HepG2 (cell line): ENCODE data around the gene TMC2. TPM values are rescaled to one million over a fixed set of nuclear protein-coding genes. Genes with fewer than 3 reads are reported as not detected.
A peak's percentile ranks its signal among the peaks of the same experiment; 100 is the strongest.

Experiments used
- ARID2 ChIP-seq: sonication (generic); formaldehyde crosslinking; IDR thresholded peaks from 2 replicates; pipeline ENCODE4 v1.8.1; 2022; ENCODE audit warnings: mild to moderate bottlenecking, missing genetic modification reagents, borderline replicate concordance
- ATM ChIP-seq: fragments of 450-650 bp; IDR thresholded peaks from 2 replicates; pipeline ENCODE4 v1.7.1; 2017; ENCODE audit warnings: mild to moderate bottlenecking, borderline replicate concordance
- HDAC6 ChIP-seq: fragments of 200-600 bp; sonication (generic); IDR thresholded peaks from 2 replicates; pipeline ENCODE4 v1.7.0; 2017; ENCODE audit warnings: mild to moderate bottlenecking, antibody characterized with exemption, low read length, low read depth
- LCORL ChIP-seq, 2 experiments: fragments of 450-650 bp in 1 of 2; sonication (generic) in 1 of 2; formaldehyde crosslinking in 1 of 2; IDR thresholded peaks; 2 replicates each; pipeline versions ENCODE4 v1.5.0 to v1.6.1; 2017 to 2020; ENCODE audit warnings: antibody characterized with exemption in 1 of 2, missing genetic modification reagents in 1 of 2
- MED8 ChIP-seq: sonication (generic); formaldehyde crosslinking; IDR thresholded peaks from 2 replicates; pipeline ENCODE4 v1.8.1; 2023; ENCODE audit warnings: mild to moderate bottlenecking, missing genetic modification reagents; ENCODE audit not compliant: insufficient replicate concordance
- MTF1 ChIP-seq: sonication (generic); formaldehyde crosslinking; IDR thresholded peaks from 2 replicates; pipeline ENCODE4 v1.5.0; 2020; ENCODE audit warnings: missing genetic modification reagents
- NFIC ChIP-seq: IDR thresholded peaks from 2 replicates; pipeline ENCODE4 v1.6.1; 2012; ENCODE audit warnings: mild to moderate bottlenecking, low read length, inconsistent platforms
- STAT5B ChIP-seq: sonication (generic); formaldehyde crosslinking; IDR thresholded peaks from 2 replicates; pipeline ENCODE4 v1.4.0; 2020; ENCODE audit warnings: missing genetic modification reagents
- SUZ12 ChIP-seq: fragments of 150-350 bp; IDR thresholded peaks from 2 replicates; pipeline ENCODE4 v1.6.1; 2014; ENCODE audit warnings: low read depth, low read length
- ZNF253 ChIP-seq: sonication (generic); formaldehyde crosslinking; IDR thresholded peaks from 2 replicates; pipeline ENCODE4 v1.8.0; 2022; ENCODE audit warnings: mild to moderate bottlenecking, missing genetic modification reagents, borderline replicate concordance
- ZNF451 ChIP-seq: sonication (generic); formaldehyde crosslinking; IDR thresholded peaks from 2 replicates; pipeline ENCODE4 v1.5.0; 2020; ENCODE audit warnings: mild to moderate bottlenecking, missing genetic modification reagents
- ZNF563 ChIP-seq: sonication (generic); formaldehyde crosslinking; IDR thresholded peaks from 2 replicates; pipeline ENCODE4 v1.8.0; 2022; ENCODE audit warnings: mild to moderate bottlenecking, moderate library complexity, missing genetic modification reagents
- ZNF781 ChIP-seq: sonication (generic); formaldehyde crosslinking; IDR thresholded peaks from 2 replicates; pipeline ENCODE4 v1.5.1; 2020; ENCODE audit warnings: borderline replicate concordance, mild to moderate bottlenecking, missing genetic modification reagents; ENCODE audit errors: not compliant biosample characterization
- ZNF883 ChIP-seq: sonication (generic); formaldehyde crosslinking; IDR thresholded peaks from 2 replicates; pipeline ENCODE4 v1.5.1; 2020; ENCODE audit warnings: mild to moderate bottlenecking, missing genetic modification reagents; ENCODE audit errors: not compliant biosample characterization
- polyA plus RNA-seq, 8 experiments: library from polyadenylated mRNA; depleted of rRNA in 3 of 8; stranded (reverse) in 7 of 8; unstranded in 1 of 8; fragments of >200 nt; fragmentation: Illumina TruSeq in 4 of 8; extraction: Trizol in 4 of 8; gene quantifications; 2 replicates each; pipeline versions ENCODE4 v1.2.1 to v1.2.3, GENCODE V29; 2011 to 2016; ENCODE audit warnings: low read depth in 4 of 8, missing spikeins in 1 of 8, mixed read lengths in 1 of 8; ENCODE audit not compliant: insufficient read depth in 1 of 8
- total RNA-seq, 5 experiments: library from RNA; depleted of rRNA; stranded (reverse); fragments of >200 nt; fragmentation: Illumina TruSeq; extraction: Trizol; gene quantifications; 2 replicates each; pipeline ENCODE4 v1.2.3, GENCODE V29; 2016; ENCODE audit warnings: low read depth in 1 of 5
- TF ChIP-seq, protein P1 (sequence below): sonication (generic); formaldehyde crosslinking; IDR thresholded peaks from 2 replicates; pipeline ENCODE4 v1.5.0; 2020; ENCODE audit warnings: missing genetic modification reagents, mild to moderate bottlenecking, borderline replicate concordance
- TF ChIP-seq, protein P2 (sequence below): sonication (generic); formaldehyde crosslinking; IDR thresholded peaks from 2 replicates; pipeline ENCODE4 v1.8.1; 2023; ENCODE audit warnings: mild to moderate bottlenecking, missing genetic modification reagents
- TF ChIP-seq, protein P3 (sequence below): sonication (generic); formaldehyde crosslinking; IDR thresholded peaks from 2 replicates; pipeline ENCODE4 v1.9.0; 2021; ENCODE audit warnings: missing genetic modification reagents, mild to moderate bottlenecking, borderline replicate concordance
- TF ChIP-seq, protein P4 (sequence below): sonication (generic); formaldehyde crosslinking; IDR thresholded peaks from 2 replicates; pipeline ENCODE4 v1.5.1; 2020; ENCODE audit warnings: mild to moderate bottlenecking, missing genetic modification reagents, borderline replicate concordance

The TMC2 gene
- total and polyA plus RNA-seq, 2 of the 13 experiments (the other 11 are each of a cell fraction or from before 2014, with no cell fraction given) = not detected

DNA sequence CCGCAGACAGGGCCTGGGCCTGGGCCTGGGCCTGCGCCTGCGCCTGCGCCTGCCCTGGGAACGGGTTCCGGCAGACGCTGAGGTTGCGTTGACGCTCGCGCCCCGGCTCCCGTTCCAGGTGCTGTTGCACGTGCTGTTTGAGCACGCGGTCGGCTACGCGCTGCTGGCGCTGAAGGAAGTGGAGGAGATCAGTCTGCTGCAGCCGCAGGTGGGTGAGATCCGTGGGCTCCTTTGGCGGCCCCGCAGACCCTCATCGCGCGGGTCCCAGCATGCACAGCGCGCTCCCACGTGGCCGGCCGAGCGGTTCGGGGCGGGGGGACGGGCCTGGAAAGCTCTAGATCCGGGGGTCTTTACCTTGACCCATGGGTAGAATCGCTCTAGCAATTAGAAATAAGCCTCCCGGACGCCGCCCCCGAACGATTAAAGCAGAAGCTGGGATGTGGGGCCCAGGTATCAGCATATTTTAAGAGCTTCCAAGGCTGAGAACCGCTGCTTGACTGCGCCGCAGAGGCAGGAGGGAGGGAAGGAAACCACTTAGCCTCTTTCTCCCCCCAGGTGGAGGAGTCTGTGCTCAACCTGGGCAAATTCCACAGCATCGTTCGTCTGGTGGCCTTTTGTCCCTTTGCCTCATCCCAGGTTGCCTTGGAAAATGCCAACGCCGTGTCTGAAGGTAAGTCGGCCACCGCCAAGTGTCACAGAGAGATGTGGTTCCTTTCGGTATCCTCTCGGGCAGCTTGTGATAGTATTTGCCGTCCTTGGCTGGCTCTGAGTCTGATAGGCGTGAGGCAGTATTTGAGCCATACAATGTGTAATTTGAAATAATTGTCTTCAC, 116.6 kb downstream of the TMC2 start (continued):
- TF ChIP-seq, protein P1, sequence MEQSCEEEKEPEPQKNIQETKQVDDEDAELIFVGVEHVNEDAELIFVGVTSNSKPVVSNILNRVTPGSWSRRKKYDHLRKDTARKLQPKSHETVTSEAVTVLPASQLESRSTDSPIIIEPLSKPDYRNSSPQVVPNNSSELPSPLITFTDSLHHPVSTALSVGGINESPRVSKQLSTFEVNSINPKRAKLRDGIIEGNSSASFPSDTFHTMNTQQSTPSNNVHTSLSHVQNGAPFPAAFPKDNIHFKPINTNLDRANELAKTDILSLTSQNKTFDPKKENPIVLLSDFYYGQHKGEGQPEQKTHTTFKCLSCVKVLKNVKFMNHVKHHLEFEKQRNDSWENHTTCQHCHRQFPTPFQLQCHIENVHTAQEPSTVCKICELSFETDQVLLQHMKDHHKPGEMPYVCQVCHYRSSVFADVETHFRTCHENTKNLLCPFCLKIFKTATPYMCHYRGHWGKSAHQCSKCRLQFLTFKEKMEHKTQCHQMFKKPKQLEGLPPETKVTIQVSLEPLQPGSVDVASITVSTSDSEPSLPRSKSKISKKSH (CRISPR knock-in tag) = peak; percentile 84
- TF ChIP-seq, protein P2, sequence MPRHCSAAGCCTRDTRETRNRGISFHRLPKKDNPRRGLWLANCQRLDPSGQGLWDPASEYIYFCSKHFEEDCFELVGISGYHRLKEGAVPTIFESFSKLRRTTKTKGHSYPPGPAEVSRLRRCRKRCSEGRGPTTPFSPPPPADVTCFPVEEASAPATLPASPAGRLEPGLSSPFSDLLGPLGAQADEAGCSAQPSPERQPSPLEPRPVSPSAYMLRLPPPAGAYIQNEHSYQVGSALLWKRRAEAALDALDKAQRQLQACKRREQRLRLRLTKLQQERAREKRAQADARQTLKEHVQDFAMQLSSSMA = peak; percentile 88
- TF ChIP-seq ARID2 (CRISPR knock-in tag) = no peak
- TF ChIP-seq SUZ12 = peak; percentile 44
- TF ChIP-seq ATM = no peak
- no peak for TF ChIP-seq NFIC
- TF ChIP-seq, protein P3, sequence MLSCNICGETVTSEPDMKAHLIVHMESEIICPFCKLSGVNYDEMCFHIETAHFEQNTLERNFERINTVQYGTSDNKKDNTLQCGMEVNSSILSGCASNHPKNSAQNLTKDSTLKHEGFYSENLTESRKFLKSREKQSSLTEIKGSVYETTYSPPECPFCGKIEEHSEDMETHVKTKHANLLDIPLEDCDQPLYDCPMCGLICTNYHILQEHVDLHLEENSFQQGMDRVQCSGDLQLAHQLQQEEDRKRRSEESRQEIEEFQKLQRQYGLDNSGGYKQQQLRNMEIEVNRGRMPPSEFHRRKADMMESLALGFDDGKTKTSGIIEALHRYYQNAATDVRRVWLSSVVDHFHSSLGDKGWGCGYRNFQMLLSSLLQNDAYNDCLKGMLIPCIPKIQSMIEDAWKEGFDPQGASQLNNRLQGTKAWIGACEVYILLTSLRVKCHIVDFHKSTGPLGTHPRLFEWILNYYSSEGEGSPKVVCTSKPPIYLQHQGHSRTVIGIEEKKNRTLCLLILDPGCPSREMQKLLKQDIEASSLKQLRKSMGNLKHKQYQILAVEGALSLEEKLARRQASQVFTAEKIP (CRISPR knock-in tag) = no peak
- peak; percentile 94 for TF ChIP-seq ZNF781
- TF ChIP-seq MTF1 (CRISPR knock-in tag) = no peak; the same call in 1 of the 2 replicates
- TF ChIP-seq ZNF563 (CRISPR knock-in tag) = peak; percentile 85
- TF ChIP-seq STAT5B (CRISPR knock-in tag) = no peak
- peak; percentile 4 for TF ChIP-seq MED8 (CRISPR knock-in tag)
- peak; percentile 86 for TF ChIP-seq ZNF253
- TF ChIP-seq, protein P4, sequence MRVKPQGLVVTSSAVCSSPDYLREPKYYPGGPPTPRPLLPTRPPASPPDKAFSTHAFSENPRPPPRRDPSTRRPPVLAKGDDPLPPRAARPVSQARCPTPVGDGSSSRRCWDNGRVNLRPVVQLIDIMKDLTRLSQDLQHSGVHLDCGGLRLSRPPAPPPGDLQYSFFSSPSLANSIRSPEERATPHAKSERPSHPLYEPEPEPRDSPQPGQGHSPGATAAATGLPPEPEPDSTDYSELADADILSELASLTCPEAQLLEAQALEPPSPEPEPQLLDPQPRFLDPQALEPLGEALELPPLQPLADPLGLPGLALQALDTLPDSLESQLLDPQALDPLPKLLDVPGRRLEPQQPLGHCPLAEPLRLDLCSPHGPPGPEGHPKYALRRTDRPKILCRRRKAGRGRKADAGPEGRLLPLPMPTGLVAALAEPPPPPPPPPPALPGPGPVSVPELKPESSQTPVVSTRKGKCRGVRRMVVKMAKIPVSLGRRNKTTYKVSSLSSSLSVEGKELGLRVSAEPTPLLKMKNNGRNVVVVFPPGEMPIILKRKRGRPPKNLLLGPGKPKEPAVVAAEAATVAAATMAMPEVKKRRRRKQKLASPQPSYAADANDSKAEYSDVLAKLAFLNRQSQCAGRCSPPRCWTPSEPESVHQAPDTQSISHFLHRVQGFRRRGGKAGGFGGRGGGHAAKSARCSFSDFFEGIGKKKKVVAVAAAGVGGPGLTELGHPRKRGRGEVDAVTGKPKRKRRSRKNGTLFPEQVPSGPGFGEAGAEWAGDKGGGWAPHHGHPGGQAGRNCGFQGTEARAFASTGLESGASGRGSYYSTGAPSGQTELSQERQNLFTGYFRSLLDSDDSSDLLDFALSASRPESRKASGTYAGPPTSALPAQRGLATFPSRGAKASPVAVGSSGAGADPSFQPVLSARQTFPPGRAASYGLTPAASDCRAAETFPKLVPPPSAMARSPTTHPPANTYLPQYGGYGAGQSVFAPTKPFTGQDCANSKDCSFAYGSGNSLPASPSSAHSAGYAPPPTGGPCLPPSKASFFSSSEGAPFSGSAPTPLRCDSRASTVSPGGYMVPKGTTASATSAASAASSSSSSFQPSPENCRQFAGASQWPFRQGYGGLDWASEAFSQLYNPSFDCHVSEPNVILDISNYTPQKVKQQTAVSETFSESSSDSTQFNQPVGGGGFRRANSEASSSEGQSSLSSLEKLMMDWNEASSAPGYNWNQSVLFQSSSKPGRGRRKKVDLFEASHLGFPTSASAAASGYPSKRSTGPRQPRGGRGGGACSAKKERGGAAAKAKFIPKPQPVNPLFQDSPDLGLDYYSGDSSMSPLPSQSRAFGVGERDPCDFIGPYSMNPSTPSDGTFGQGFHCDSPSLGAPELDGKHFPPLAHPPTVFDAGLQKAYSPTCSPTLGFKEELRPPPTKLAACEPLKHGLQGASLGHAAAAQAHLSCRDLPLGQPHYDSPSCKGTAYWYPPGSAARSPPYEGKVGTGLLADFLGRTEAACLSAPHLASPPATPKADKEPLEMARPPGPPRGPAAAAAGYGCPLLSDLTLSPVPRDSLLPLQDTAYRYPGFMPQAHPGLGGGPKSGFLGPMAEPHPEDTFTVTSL (CRISPR knock-in tag) = no peak
- peak; percentile 87; the same call in 1 of the 2 replicates for TF ChIP-seq ZNF451 (CRISPR knock-in tag)
- TF ChIP-seq ZNF883 (CRISPR knock-in tag) = peak; percentile 80
- TF ChIP-seq HDAC6 = no peak
- TF ChIP-seq LCORL (IDR thresholded peaks at IDR 0.05) = no peak
- TF ChIP-seq LCORL (CRISPR knock-in tag; IDR thresholded peaks at IDR 0.05) = peak; percentile 43; the same call in 1 of the 2 replicates
